Measurements from ENCODE around the gene STAG3.

DNA sequence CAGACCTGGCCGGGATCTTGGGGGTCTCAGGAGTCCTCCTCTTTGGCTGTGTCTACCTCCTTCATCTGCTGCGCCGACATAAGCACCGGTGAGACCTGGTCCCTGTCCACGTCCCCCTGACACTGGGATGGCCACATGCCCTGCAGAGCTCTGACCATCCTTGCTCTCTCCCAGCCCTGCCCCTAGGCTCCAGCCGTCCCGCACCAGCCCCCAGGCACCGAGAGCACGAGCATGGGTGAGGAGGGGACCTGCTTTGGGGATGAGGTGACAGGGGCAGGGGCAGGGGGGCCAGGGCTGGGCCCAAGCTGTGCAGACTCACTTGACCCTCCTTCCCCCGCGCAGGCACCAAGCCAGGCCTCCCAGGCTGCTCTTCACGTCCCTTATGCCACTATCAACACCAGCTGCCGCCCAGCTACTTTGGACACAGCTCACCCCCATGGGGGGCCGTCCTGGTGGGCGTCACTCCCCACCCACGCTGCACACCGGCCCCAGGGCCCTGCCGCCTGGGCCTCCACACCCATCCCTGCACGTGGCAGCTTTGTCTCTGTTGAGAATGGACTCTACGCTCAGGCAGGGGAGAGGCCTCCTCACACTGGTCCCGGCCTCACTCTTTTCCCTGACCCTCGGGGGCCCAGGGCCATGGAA lies 43.0 kb downstream of the STAG3 start:
- TF ChIP-seq, protein P1, sequence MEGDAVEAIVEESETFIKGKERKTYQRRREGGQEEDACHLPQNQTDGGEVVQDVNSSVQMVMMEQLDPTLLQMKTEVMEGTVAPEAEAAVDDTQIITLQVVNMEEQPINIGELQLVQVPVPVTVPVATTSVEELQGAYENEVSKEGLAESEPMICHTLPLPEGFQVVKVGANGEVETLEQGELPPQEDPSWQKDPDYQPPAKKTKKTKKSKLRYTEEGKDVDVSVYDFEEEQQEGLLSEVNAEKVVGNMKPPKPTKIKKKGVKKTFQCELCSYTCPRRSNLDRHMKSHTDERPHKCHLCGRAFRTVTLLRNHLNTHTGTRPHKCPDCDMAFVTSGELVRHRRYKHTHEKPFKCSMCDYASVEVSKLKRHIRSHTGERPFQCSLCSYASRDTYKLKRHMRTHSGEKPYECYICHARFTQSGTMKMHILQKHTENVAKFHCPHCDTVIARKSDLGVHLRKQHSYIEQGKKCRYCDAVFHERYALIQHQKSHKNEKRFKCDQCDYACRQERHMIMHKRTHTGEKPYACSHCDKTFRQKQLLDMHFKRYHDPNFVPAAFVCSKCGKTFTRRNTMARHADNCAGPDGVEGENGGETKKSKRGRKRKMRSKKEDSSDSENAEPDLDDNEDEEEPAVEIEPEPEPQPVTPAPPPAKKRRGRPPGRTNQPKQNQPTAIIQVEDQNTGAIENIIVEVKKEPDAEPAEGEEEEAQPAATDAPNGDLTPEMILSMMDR (IDR thresholded peaks at IDR 0.05) = no peak
- TF ChIP-seq POLR2AphosphoS5 (IDR thresholded peaks at IDR 0.05) (no peak), POLR2A (IDR thresholded peaks at IDR 0.05) (no peak)
